Keratinocyte (primary cell): ENCODE data around the gene TMEM219. TPM values are rescaled to one million over a fixed set of nuclear protein-coding genes. Genes with fewer than 3 reads are reported as not detected.

Experiments
- DNase-seq: peaks from one replicate; pipeline ENCODE4 v3.0.0-alpha.2; 2011; ENCODE audit warnings: low read depth, missing footprints, low spot score
- FAIRE-seq: peaks from 2 replicates; lab custom pipeline; 2011; peaks lifted over from hg19 to GRCh38; lab: Jason Lieb, UNC
- H2AFZ ChIP-seq: 2 replicates; pipeline ENCODE4 v1.6.0; 2012; ENCODE audit warnings: low read length, control low read depth, inconsistent platforms; ENCODE audit not compliant: control insufficient read depth
- H3K27ac ChIP-seq: 2 replicates; pipeline ENCODE4 v1.5.1; 2011; ENCODE audit warnings: low read length; ENCODE audit not compliant: control insufficient read depth, insufficient read depth
- H3K27me3 ChIP-seq: 3 replicates; pipeline ENCODE4 v1.6.0; 2011; ENCODE audit warnings: low read length; ENCODE audit not compliant: control insufficient read depth, insufficient read depth; ENCODE audit errors: extremely low read depth
- H3K36me3 ChIP-seq, 2 experiments: 2 replicates in 1 of 2; 3 replicates in 1 of 2; pipeline ENCODE4 v1.5.1; 2011; ENCODE audit warnings: low read length in 2 of 2, mild to moderate bottlenecking in 1 of 2; ENCODE audit not compliant: control insufficient read depth in 2 of 2, insufficient read depth in 2 of 2; ENCODE audit errors: extremely low read depth in 1 of 2
- H3K4me1 ChIP-seq: 3 replicates; pipeline ENCODE4 v1.5.1; 2011; ENCODE audit warnings: low read length; ENCODE audit not compliant: control insufficient read depth, insufficient read depth; ENCODE audit errors: extremely low read depth
- H3K4me2 ChIP-seq: 3 replicates; pipeline ENCODE4 v1.6.0; 2011; ENCODE audit warnings: low read depth, low read length; ENCODE audit not compliant: control insufficient read depth, insufficient read depth; ENCODE audit errors: extremely low read depth
- H3K4me3 ChIP-seq, 3 experiments: fragments of 200-600 bp in 1 of 3; sonication (generic) in 1 of 3; 2 replicates in 2 of 3; 3 replicates in 1 of 3; pipeline ENCODE4 v1.5.1; 2011 to 2016; ENCODE audit warnings: low read length in 3 of 3, mild to moderate bottlenecking in 3 of 3, control low read depth in 2 of 3, inconsistent platforms in 1 of 3, low read depth in 1 of 3, mixed read lengths in 1 of 3, mixed run types in 1 of 3, moderate library complexity in 1 of 3; ENCODE audit not compliant: control insufficient read depth in 2 of 3, insufficient read depth in 2 of 3; ENCODE audit errors: extremely low read depth in 1 of 3
- H3K79me2 ChIP-seq: 2 replicates; pipeline ENCODE4 v1.6.0; 2012; ENCODE audit warnings: low read length; ENCODE audit not compliant: control insufficient read depth, insufficient read depth
- H3K9ac ChIP-seq: 3 replicates; pipeline ENCODE4 v1.6.0; 2011; ENCODE audit warnings: low read length; ENCODE audit not compliant: control insufficient read depth, insufficient read depth; ENCODE audit errors: extremely low read depth
- H3K9me1 ChIP-seq: 3 replicates; pipeline ENCODE4 v1.6.0; 2011; ENCODE audit warnings: low read length; ENCODE audit not compliant: control insufficient read depth, insufficient read depth; ENCODE audit errors: extremely low read depth
- H3K9me3 ChIP-seq: 2 replicates; pipeline ENCODE4 v1.5.1; 2012; ENCODE audit warnings: low read depth, low read length; ENCODE audit not compliant: control insufficient read depth
- H4K20me1 ChIP-seq: 3 replicates; pipeline ENCODE4 v1.6.0; 2011; ENCODE audit warnings: low read length; ENCODE audit not compliant: control insufficient read depth, insufficient read depth; ENCODE audit errors: extremely low read depth
- CTCF ChIP-seq, 3 experiments: IDR thresholded peaks in 1 of 3; conservative IDR thresholded peaks in 1 of 3; optimal IDR thresholded peaks in 1 of 3; 2 replicates in 2 of 3; 3 replicates in 1 of 3; pipeline versions ENCODE3 to v1.5.1; 2011; ENCODE audit warnings: low read length in 3 of 3, mild to moderate bottlenecking in 3 of 3, moderate library complexity in 2 of 3, control low read depth in 1 of 3, inconsistent platforms in 1 of 3; ENCODE audit not compliant: insufficient read depth in 2 of 3; ENCODE audit errors: extremely low read depth in 1 of 3
- EZH2 ChIP-seq: IDR thresholded peaks from one replicate; pipeline ENCODE4 v1.6.1; 2012; ENCODE audit warnings: inconsistent platforms, mild to moderate bottlenecking, low read length, moderate library complexity
- dilution Hi-C: fragments of 300-500 bp; cut with MboI; formaldehyde crosslinking; loops from one replicate; pipeline ENCODE4 v1.7.0; 2020; ENCODE audit warnings: low sequenced_read_pairs; ENCODE audit not compliant: extremely low pct_ligation_motif_present
- polyA plus RNA-seq, 5 experiments: library from polyadenylated mRNA; depleted of rRNA in 3 of 5; stranded (reverse) in 3 of 5; stranded (forward) in 1 of 5; unstranded in 1 of 5; fragments of >200 nt; gene quantifications; 1 replicate in 1 of 5; 2 replicates in 3 of 5; 3 replicates in 1 of 5; pipeline versions ENCODE4 v1.2.1 to v1.2.3, GENCODE V29; 2011 to 2012; ENCODE audit warnings: missing spikeins in 2 of 5, low read depth in 1 of 5, low replicate concordance in 1 of 5

TMEM219 gene
- polyA plus RNA-seq, 1 donor (not counting 4 experiments of a cell fraction or from before 2014, with no cell fraction given), result 48.5 TPM

GRCh38 chr16:29921034-29921385 lies 40.9 kb upstream of the TMEM219 start:
- Histone ChIP-seq H3K9ac (no peak overlapping the region), H3K4me3 (no peak overlapping the region), H4K20me1 (peaks cover 4% of the 10 kb centered on the region), H3K4me1 (peaks cover 5% of the 10 kb centered on the region), H3K79me2 (peaks cover 23% of the 10 kb centered on the region), H3K27me3 (no peaks in the 10 kb centered on the region), H3K9me3 (no peaks in the 10 kb centered on the region), H2AFZ (no peak overlapping the region), H3K9me1 (no peaks in the 10 kb centered on the region), H3K27ac (no peak overlapping the region), H3K36me3 (peaks cover 8 to 14% of the 10 kb centered on the region in 2 experiments), H3K4me2 (no peak overlapping the region)
- FAIRE-seq (no peak), DNase-seq (no peak)
- dilution Hi-C loops, result no loop called here
- TF ChIP-seq CTCF (optimal IDR thresholded peaks at IDR 0.05 in 1 of 3, IDR thresholded peaks at IDR 0.05 in 1 of 3, conservative IDR thresholded peaks at IDR 0.05 in 1 of 3; ENCODE audit: extremely low read depth in 1 of 3, insufficient read depth in 2 of 3, low read length in 3 of 3), result no peak
- no peak for TF ChIP-seq EZH2

- H3K36me3 ChIP-seq, result peaks cover 8 to 14% of the 10 kb centered on the region in 2 experiments
- dilution Hi-C loops, result no loop called here
These were observed 39.6 kb upstream of the TMEM219 start for GRCh38 chr16:29922326-29922725.

More at GRCh38 chr16:29922326-29922725, 39.6 kb upstream of the TMEM219 start:
- peaks cover 4% of the 10 kb centered on the region for H4K20me1 ChIP-seq
- peaks cover 14% of the 10 kb centered on the region for H3K4me1 ChIP-seq
- H3K79me2 ChIP-seq, result peaks cover 23% of the 10 kb centered on the region
- TF ChIP-seq CTCF (optimal IDR thresholded peaks at IDR 0.05 in 1 of 3, IDR thresholded peaks at IDR 0.05 in 1 of 3, conservative IDR thresholded peaks at IDR 0.05 in 1 of 3; ENCODE audit: extremely low read depth in 1 of 3, insufficient read depth in 2 of 3, low read length in 3 of 3) (no peak), EZH2 (no peak)
- no peak overlapping the region for H3K9ac ChIP-seq
- H3K9me1 ChIP-seq, result no peaks in the 10 kb centered on the region
- H3K4me3 ChIP-seq, result no peak overlapping the region
- no peak overlapping the region for H3K4me2 ChIP-seq
- H3K27ac ChIP-seq, result no peak overlapping the region
- FAIRE-seq, result no peak
- H3K9me3 ChIP-seq, result no peaks in the 10 kb centered on the region
- no peak for DNase-seq
- no peaks in the 10 kb centered on the region for H3K27me3 ChIP-seq
- no peak overlapping the region for H2AFZ ChIP-seq
